ENCODE results near the gene PXT1.
"Not testable (repeated sequence)": the region's sequence is repeated elsewhere in the genome, so short reads cannot be mapped to it uniquely, and the experiment has no call there.

The PXT1 gene

GRCh38 chr6:36459501-36459900 is 16.8 kb upstream of the PXT1 start:
- H3K4me3 ChIP-seq (ENCODE audit: low read depth, low read length): no peak overlapping the region
- H3K36me3 ChIP-seq: no peaks in the 10 kb centered on the region; the same call in none of the 2 replicates
- H3K27ac ChIP-seq: no peak overlapping the region
- no peak for TF ChIP-seq CTCF (IDR thresholded peaks at IDR 0.05; ENCODE audit: low read depth, low read length)
- DNase-seq: no peak
- no peaks in the 10 kb centered on the region for H3K27me3 ChIP-seq (ENCODE audit: insufficient read depth, low read depth, severe bottlenecking)
- H3K9me3 ChIP-seq (ENCODE audit: severe bottlenecking): no peaks in the 10 kb centered on the region

GRCh38 chr6:36455486-36456027 is 12.9 kb upstream of the PXT1 start:
- no peak for DNase-seq
- no peaks in the 10 kb centered on the region for H3K9me3 ChIP-seq (ENCODE audit: severe bottlenecking)
- no peaks in the 10 kb centered on the region for H3K27me3 ChIP-seq (ENCODE audit: insufficient read depth, low read depth, severe bottlenecking)
- peaks cover 14% of the 10 kb centered on the region for H3K36me3 ChIP-seq
- H3K4me3 ChIP-seq (ENCODE audit: low read depth, low read length): no peak overlapping the region
- no peak for TF ChIP-seq CTCF (IDR thresholded peaks at IDR 0.05; ENCODE audit: low read depth, low read length)
- H3K27ac ChIP-seq: no peak overlapping the region

GRCh38 chr6:36452897-36453296 is 10.2 kb upstream of the PXT1 start:
- H3K27ac ChIP-seq; H3K4me3 ChIP-seq (ENCODE audit: low read depth, low read length); H3K9me3 ChIP-seq (ENCODE audit: severe bottlenecking); DNase-seq; H3K27me3 ChIP-seq (ENCODE audit: insufficient read depth, low read depth, severe bottlenecking): not testable (repeated sequence)
- H3K36me3 ChIP-seq: peaks cover 32% of the 10 kb centered on the region

- not testable (repeated sequence) for H3K27ac ChIP-seq; DNase-seq; H3K9me3 ChIP-seq (ENCODE audit: severe bottlenecking); H3K27me3 ChIP-seq (ENCODE audit: insufficient read depth, low read depth, severe bottlenecking); H3K4me3 ChIP-seq (ENCODE audit: low read depth, low read length)
- peaks cover 36% of the 10 kb centered on the region for H3K36me3 ChIP-seq
Measured at GRCh38 chr6:36449173-36449572, 6.5 kb upstream of the PXT1 start.

DNA sequence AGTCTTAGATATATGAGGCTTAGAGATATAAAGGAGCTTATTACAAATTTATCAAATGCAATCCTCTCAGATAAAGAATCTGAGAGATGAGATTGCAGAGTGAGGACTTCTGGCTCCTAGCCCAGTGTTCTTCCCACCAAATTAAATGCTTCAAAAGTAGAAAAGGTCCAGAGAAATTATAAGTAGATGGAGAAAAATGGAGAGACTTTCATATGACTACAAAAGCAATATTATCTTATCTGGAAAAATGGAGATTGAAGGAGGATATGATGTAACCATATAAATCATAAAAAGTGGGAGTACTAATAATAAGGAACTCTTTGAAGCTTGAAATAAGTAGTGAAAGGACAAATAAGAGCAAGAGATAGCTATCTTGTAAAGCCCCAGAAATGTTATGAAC is 3.0 kb upstream of the PXT1 start:
- Histone ChIP-seq H3K27ac (no peak overlapping the region), H3K27me3 (ENCODE audit: insufficient read depth, low read depth, severe bottlenecking) (no peaks in the 10 kb centered on the region), H3K9me3 (ENCODE audit: severe bottlenecking) (peaks cover 9% of the 10 kb centered on the region), H3K36me3 (peaks cover 21% of the 10 kb centered on the region), H3K4me3 (ENCODE audit: low read depth, low read length) (no peak overlapping the region)
- no peak for DNase-seq
- TF ChIP-seq CTCF (IDR thresholded peaks at IDR 0.05; ENCODE audit: low read depth, low read length): no peak

DNA sequence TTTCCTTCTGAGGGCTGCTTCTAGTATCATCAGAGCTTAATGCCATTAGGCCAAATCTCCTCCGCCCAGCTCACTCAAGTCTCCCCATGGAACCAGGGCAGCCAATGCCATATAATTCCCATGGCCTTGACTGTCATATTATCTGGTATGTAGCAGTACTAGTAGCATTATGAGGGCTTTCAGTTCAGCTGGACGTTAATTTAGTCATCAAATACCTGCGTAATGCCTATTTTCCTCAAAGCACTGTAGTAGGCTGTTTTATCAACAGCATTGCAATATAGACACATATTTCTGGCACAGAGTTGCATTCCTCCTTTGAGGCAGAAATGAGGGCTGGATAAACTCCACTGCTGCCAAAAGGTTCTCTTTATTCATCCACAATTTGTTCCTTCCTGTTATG is 1.8 kb upstream of the PXT1 start:
- Histone ChIP-seq H3K9me3 (ENCODE audit: severe bottlenecking) (peaks cover 8% of the 10 kb centered on the region), H3K4me3 (ENCODE audit: low read depth, low read length) (peak overlapping the region; percentile 87), H3K27ac (no peak overlapping the region), H3K27me3 (ENCODE audit: insufficient read depth, low read depth, severe bottlenecking) (no peaks in the 10 kb centered on the region), H3K36me3 (peaks cover 19% of the 10 kb centered on the region)
- DNase-seq: peak; percentile 66
- TF ChIP-seq CTCF (IDR thresholded peaks at IDR 0.05; ENCODE audit: low read depth, low read length): no peak
